ENCODE results near the gene RNF114. TPM values are rescaled to one million over a fixed set of nuclear protein-coding genes. Genes with fewer than 3 reads are reported as not detected.

Gene RNF114
- total and polyA plus RNA-seq, 10 of the 15 experiments (the other 5 are each of a cell fraction or from before 2014, with no cell fraction given), result 28.0 to 82.3 (median 47.2) TPM

GRCh38 chr20:49893242-49894072, 42.7 kb upstream of the RNF114 start:
- ChIA-PET RAD21 (ENCODE audit: unreplicated experiment) (interaction anchor here (1.2 kb wide), 1 partner anchor 48 kb away, joined by 3 read pairs; no protein-coding TSS in a partner anchor), CTCF (interaction anchor here (0.6 to 1.7 kb wide), 6 partner anchors 35 to 379 kb away, joined by 3 to 6 read pairs (median 4); no protein-coding TSS in a partner anchor), SMC1A (ENCODE audit: uncharacterized antibody, unreplicated experiment) (interaction anchor here (0.8 to 1.6 kb wide), 3 partner anchors 15 to 302 kb away, joined by 3 to 4 read pairs (median 3); no protein-coding TSS in a partner anchor), POLR2A (interaction anchor here (1.0 kb wide), 1 partner anchor 173 kb away, joined by 6 read pairs; no protein-coding TSS in a partner anchor)
- Histone ChIP-seq H3K9ac (ENCODE audit: control insufficient read depth, insufficient read depth, low read length) (peak overlapping the region; percentile 51), H3K79me2 (ENCODE audit: control insufficient read depth, insufficient read depth, low read length) (no peaks in the 10 kb centered on the region), H3K4me3 (0 out of 2 replicates have a peak overlapping the region, but pooled peaks have one; percentile 0), H3K27ac (ENCODE audit: control insufficient read depth, insufficient read depth) (peak overlapping the region; percentile 73), H2AFZ (ENCODE audit: control insufficient read depth, low read depth, low read length) (peak overlapping the region; percentile 65; the same call in 1 of the 2 replicates), H3K36me3 (ENCODE audit: control insufficient read depth in 2 of 2, insufficient read depth in 2 of 2, low read length in 1 of 2) (peaks cover 1 to 6% of the 10 kb centered on the region in 2 experiments; a peak in 2 of 4 replicates), H3K4me2 (ENCODE audit: control insufficient read depth, insufficient read depth) (peak overlapping the region; percentile 92), H3K27me3 (replicated peaks in 1 of 2; ENCODE audit: control insufficient read depth in 2 of 2, insufficient read depth in 2 of 2, low read length in 1 of 2) (no peaks in the 10 kb centered on the region), H3K9me3 (replicated peaks; ENCODE audit: control insufficient read depth, insufficient read depth, low read length) (no peaks in the 10 kb centered on the region), H4K20me1 (ENCODE audit: control insufficient read depth, insufficient read depth) (no peaks in the 10 kb centered on the region), H3K4me1 (ENCODE audit: control insufficient read depth, insufficient read depth, low read length) (peaks cover 23% of the 10 kb centered on the region)
- DNase-seq (ENCODE audit: low read depth, low spot score) (no peak), ATAC-seq (peak; percentile 63), FAIRE-seq (peak; percentile 71)
- no peak for TF ChIP-seq SRF (IDR thresholded peaks at IDR 0.05; ENCODE audit: low read depth in 2 of 2, low read length in 2 of 2)
- TF ChIP-seq ASH2L (IDR thresholded peaks at IDR 0.05; ENCODE audit: borderline replicate concordance, low read depth), result no peak
- TF ChIP-seq NFIC (IDR thresholded peaks at IDR 0.05; ENCODE audit: low read depth, low read length), result no peak
- 0 out of 2 replicates have a peak, but pooled peaks have one; percentile 34 for TF ChIP-seq POLR2AphosphoS2 (IDR thresholded peaks at IDR 0.05; ENCODE audit: low read depth, low read length)
- WGBS (ENCODE audit: insufficient coverage, insufficient replicate concordance, low lambda C conversion rate, missing lambda C conversion rate), result 24% methylated on average over 12 of the region's 12 CpGs
- BruUV-seq (replicated peaks), result no TSS peak
- in situ Hi-C loops (cut with MboI), result no loop called here
- intact Hi-C loops (cut with micrococcal nuclease; ENCODE audit: unreplicated experiment), result no loop called here

GRCh38 chr20:49894073-49894470, 42.1 kb upstream of the RNF114 start:
- peaks cover 23% of the 10 kb centered on the region for H3K4me1 ChIP-seq (ENCODE audit: control insufficient read depth, insufficient read depth, low read length)
- no peaks in the 10 kb centered on the region for H4K20me1 ChIP-seq (ENCODE audit: control insufficient read depth, insufficient read depth)
- no peaks in the 10 kb centered on the region for H3K79me2 ChIP-seq (ENCODE audit: control insufficient read depth, insufficient read depth, low read length)
- peak overlapping the region; percentile 51 for H3K9ac ChIP-seq (ENCODE audit: control insufficient read depth, insufficient read depth, low read length)
- peak; percentile 40 for DNase-seq (ENCODE audit: low read depth, low spot score)
- H3K4me3 ChIP-seq, result 0 out of 2 replicates have a peak overlapping the region, but pooled peaks have one; percentile 0
- ATAC-seq, result peak; percentile 81
- H3K27ac ChIP-seq (ENCODE audit: control insufficient read depth, insufficient read depth), result peak overlapping the region; percentile 73
- BruUV-seq (replicated peaks), result no TSS peak
- peaks cover 0 to 6% of the 10 kb centered on the region in 2 experiments; a peak in 2 of 4 replicates for H3K36me3 ChIP-seq (ENCODE audit: control insufficient read depth in 2 of 2, insufficient read depth in 2 of 2, low read length in 1 of 2)
- FAIRE-seq, result peak; percentile 86
- H3K9me3 ChIP-seq (replicated peaks; ENCODE audit: control insufficient read depth, insufficient read depth, low read length), result no peaks in the 10 kb centered on the region
- WGBS (ENCODE audit: insufficient coverage, insufficient replicate concordance, low lambda C conversion rate, missing lambda C conversion rate), result 1% methylated on average over 6 of the region's 6 CpGs
- POLR2A ChIA-PET, result no interaction called here
- no peaks in the 10 kb centered on the region for H3K27me3 ChIP-seq (replicated peaks in 1 of 2; ENCODE audit: control insufficient read depth in 2 of 2, insufficient read depth in 2 of 2, low read length in 1 of 2)
- CTCF ChIA-PET, result interaction anchor here (1.3 kb wide), 2 partner anchors 283 to 286 kb away, joined by 3 to 5 read pairs; no protein-coding TSS in a partner anchor
- TF ChIP-seq NR2C2 (IDR thresholded peaks at IDR 0.05; ENCODE audit: borderline replicate concordance, control insufficient read depth, insufficient read length, low read depth), result no peak
- TF ChIP-seq MYB (IDR thresholded peaks at IDR 0.05; ENCODE audit: borderline replicate concordance, low read depth, low read length), result no peak
- TF ChIP-seq ZNF384 (IDR thresholded peaks at IDR 0.05; ENCODE audit: borderline replicate concordance, low read depth, low read length), result no peak
- TF ChIP-seq ZNF217 (IDR thresholded peaks at IDR 0.05), result 0 out of 2 replicates have a peak, but pooled peaks have one; percentile 23
- peak; percentile 19; the same call in 1 of the 2 replicates for TF ChIP-seq IRF4 (IDR thresholded peaks at IDR 0.05; ENCODE audit: low read depth, low read length)
- peak; percentile 91 for TF ChIP-seq JUNB (IDR thresholded peaks at IDR 0.05)
- TF ChIP-seq SRF (IDR thresholded peaks at IDR 0.05; ENCODE audit: low read depth in 2 of 2, low read length in 2 of 2), result peak; percentile 26 to 69; a peak in 2 of 4 replicates
- TF ChIP-seq SMC3 (IDR thresholded peaks at IDR 0.05; ENCODE audit: borderline replicate concordance, low read length), result no peak
- peak in 1 of 2 experiments; percentile 36; a peak in 2 of 4 replicates for TF ChIP-seq IKZF2 (IDR thresholded peaks at IDR 0.05)
- 0 out of 2 replicates have a peak, but pooled peaks have one; percentile 31 for TF ChIP-seq IKZF1 (conservative IDR thresholded peaks at IDR 0.05)
- TF ChIP-seq DPF2 (IDR thresholded peaks at IDR 0.05), result peak; percentile 21; the same call in 1 of the 2 replicates
- peak; percentile 43; the same call in 1 of the 2 replicates for TF ChIP-seq JUND (IDR thresholded peaks at IDR 0.05; ENCODE audit: low read depth, low read length)
- RAD21 ChIA-PET (ENCODE audit: unreplicated experiment), result no interaction called here
- in situ Hi-C loops (cut with MboI), result no loop called here
- intact Hi-C loops (cut with micrococcal nuclease; ENCODE audit: unreplicated experiment), result no loop called here
- peak overlapping the region; percentile 92 for H3K4me2 ChIP-seq (ENCODE audit: control insufficient read depth, insufficient read depth)
- H2AFZ ChIP-seq (ENCODE audit: control insufficient read depth, low read depth, low read length), result peak overlapping the region; percentile 65
- SMC1A ChIA-PET (ENCODE audit: uncharacterized antibody, unreplicated experiment), result interaction anchor here (0.6 to 1.6 kb wide), 3 partner anchors 17 to 366 kb away, joined by 3 to 4 read pairs (median 4); no protein-coding TSS in a partner anchor

Data from GM12878 (cell line).